Mucosa of stomach (tissue), 1 donor: Measurements from ENCODE around the gene SLC39A11.

Experiments
- H3K27me3 ChIP-seq: one replicate; pipeline ENCODE4 v1.7.0; 2013; ENCODE audit warnings: mild to moderate bottlenecking, low read length; ENCODE audit not compliant: control insufficient read depth, insufficient read depth
- H3K36me3 ChIP-seq: one replicate; pipeline ENCODE4 v1.7.0; 2013; ENCODE audit warnings: low read length; ENCODE audit not compliant: control insufficient read depth, insufficient read depth
- H3K4me1 ChIP-seq: one replicate; pipeline ENCODE4 v1.7.0; 2013; ENCODE audit warnings: mild to moderate bottlenecking, low read length; ENCODE audit not compliant: control insufficient read depth, insufficient read depth
- H3K4me3 ChIP-seq: one replicate; pipeline ENCODE4 v1.7.0; 2013; ENCODE audit warnings: low read length
- H3K9ac ChIP-seq: one replicate; pipeline ENCODE4 v1.7.0; 2013; ENCODE audit warnings: mild to moderate bottlenecking, low read length, moderate library complexity
- H3K9me3 ChIP-seq: one replicate; pipeline ENCODE4 v1.7.0; 2013; ENCODE audit warnings: mild to moderate bottlenecking, low read length, moderate library complexity; ENCODE audit not compliant: control insufficient read depth
- donor health status: Pancreatic carcinoma.

The SLC39A11 gene

GRCh38 chr17:73050797-73051196 lies 41.7 kb downstream of the SLC39A11 start:
- no peaks in the 10 kb centered on the region for H3K36me3 ChIP-seq
- H3K4me3 ChIP-seq: no peak overlapping the region
- no peaks in the 10 kb centered on the region for H3K4me1 ChIP-seq
- H3K9ac ChIP-seq: no peak overlapping the region
- H3K27me3 ChIP-seq: no peaks in the 10 kb centered on the region
- no peaks in the 10 kb centered on the region for H3K9me3 ChIP-seq

DNA sequence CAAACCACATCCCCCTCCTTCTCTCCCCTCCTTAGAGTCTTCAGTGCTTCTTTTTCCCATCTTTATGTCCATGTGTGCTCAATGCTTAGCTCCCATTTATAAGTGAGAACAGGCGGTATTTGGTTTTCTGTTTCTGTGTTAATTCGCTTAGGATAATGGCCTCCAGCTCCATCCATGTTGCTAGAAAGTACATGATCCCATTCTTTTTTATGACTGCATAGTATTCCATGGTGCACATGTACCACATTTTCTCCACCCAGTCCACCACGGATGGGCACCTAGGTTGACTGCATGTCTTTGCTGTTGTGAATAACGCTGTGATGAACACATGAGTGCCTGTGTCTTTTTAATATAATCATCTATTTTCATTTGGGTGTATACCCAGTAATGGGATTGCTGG lies 44.3 kb downstream of the SLC39A11 start:
- H3K9ac ChIP-seq: no peak overlapping the region
- H3K4me1 ChIP-seq: no peaks in the 10 kb centered on the region
- H3K36me3 ChIP-seq: no peaks in the 10 kb centered on the region
- no peaks in the 10 kb centered on the region for H3K27me3 ChIP-seq
- no peak overlapping the region for H3K4me3 ChIP-seq
- H3K9me3 ChIP-seq: no peaks in the 10 kb centered on the region

- H3K36me3 ChIP-seq: no peaks in the 10 kb centered on the region
- no peak overlapping the region for H3K4me3 ChIP-seq
- no peaks in the 10 kb centered on the region for H3K4me1 ChIP-seq
- no peak overlapping the region for H3K9ac ChIP-seq
- no peaks in the 10 kb centered on the region for H3K9me3 ChIP-seq
- H3K27me3 ChIP-seq: no peaks in the 10 kb centered on the region
Measured at GRCh38 chr17:73045724-73046123, 46.8 kb downstream of the SLC39A11 start.

GRCh38 chr17:73043686-73044581 lies 48.6 kb downstream of the SLC39A11 start:
- Histone ChIP-seq H3K27me3 (no peaks in the 10 kb centered on the region), H3K4me3 (no peak overlapping the region), H3K4me1 (no peaks in the 10 kb centered on the region), H3K9me3 (no peaks in the 10 kb centered on the region), H3K36me3 (no peaks in the 10 kb centered on the region), H3K9ac (no peak overlapping the region)

- no peaks in the 10 kb centered on the region for H3K27me3 ChIP-seq
- no peak overlapping the region for H3K9ac ChIP-seq
- H3K9me3 ChIP-seq: no peaks in the 10 kb centered on the region
- no peak overlapping the region for H3K4me3 ChIP-seq
- H3K36me3 ChIP-seq: no peaks in the 10 kb centered on the region
- no peaks in the 10 kb centered on the region for H3K4me1 ChIP-seq
Measured at GRCh38 chr17:73042809-73043685, 49.4 kb downstream of the SLC39A11 start.

- Histone ChIP-seq H3K9me3 (no peaks in the 10 kb centered on the region), H3K4me1 (no peaks in the 10 kb centered on the region), H3K27me3 (no peaks in the 10 kb centered on the region)
Measured at GRCh38 chr17:73042225-73042624, 50.3 kb downstream of the SLC39A11 start.

DNA sequence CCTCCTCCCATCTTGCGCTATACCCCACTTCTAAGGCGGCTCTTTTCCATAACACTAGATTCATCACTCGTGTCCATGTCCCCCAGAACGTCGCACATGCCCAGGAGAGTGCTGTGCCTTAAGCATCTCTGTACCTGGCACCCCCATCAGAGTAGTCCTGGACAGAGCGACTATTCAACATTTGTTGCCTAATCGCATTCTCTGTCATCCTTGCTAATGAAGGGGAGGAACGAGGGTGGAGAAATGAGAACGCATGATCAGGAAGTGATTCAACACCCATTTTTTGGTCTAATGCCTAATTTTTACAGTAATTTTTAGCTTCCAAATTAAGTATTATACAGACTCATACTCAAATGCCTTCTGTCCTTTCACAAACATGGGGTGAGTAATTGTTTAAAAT lies 53.2 kb downstream of the SLC39A11 start:
- Histone ChIP-seq H3K9ac (no peak overlapping the region), H3K4me1 (no peaks in the 10 kb centered on the region), H3K36me3 (no peaks in the 10 kb centered on the region), H3K9me3 (no peaks in the 10 kb centered on the region), H3K4me3 (no peak overlapping the region), H3K27me3 (no peaks in the 10 kb centered on the region)

More at GRCh38 chr17:73042225-73042624, 50.3 kb downstream of the SLC39A11 start:
- Histone ChIP-seq H3K36me3 (no peaks in the 10 kb centered on the region), H3K9ac (no peak overlapping the region), H3K4me3 (no peak overlapping the region)

DNA sequence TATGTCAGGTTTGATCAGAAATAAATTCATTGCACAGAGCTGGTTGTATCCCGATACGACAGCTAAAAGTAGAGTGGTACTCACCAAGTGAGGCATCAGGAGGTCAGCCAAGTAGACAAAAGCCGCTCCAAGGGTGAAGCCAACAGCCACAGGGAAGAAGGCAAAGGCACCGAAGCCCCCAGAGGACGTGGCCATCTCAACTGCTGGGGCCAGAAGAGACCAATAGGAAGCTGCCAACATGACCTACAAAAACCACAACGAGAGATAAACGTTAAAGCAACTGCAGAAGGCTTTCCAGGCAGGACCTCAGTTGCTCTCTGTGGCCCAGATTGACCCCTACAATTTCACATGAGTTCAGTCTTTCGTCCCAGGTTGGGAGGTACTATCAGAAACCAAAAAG lies 61.0 kb downstream of the SLC39A11 start:
- Histone ChIP-seq H3K36me3 (no peaks in the 10 kb centered on the region), H3K9me3 (no peaks in the 10 kb centered on the region), H3K4me1 (peaks cover 24% of the 10 kb centered on the region), H3K4me3 (no peak overlapping the region), H3K27me3 (no peaks in the 10 kb centered on the region), H3K9ac (no peak overlapping the region)

DNA sequence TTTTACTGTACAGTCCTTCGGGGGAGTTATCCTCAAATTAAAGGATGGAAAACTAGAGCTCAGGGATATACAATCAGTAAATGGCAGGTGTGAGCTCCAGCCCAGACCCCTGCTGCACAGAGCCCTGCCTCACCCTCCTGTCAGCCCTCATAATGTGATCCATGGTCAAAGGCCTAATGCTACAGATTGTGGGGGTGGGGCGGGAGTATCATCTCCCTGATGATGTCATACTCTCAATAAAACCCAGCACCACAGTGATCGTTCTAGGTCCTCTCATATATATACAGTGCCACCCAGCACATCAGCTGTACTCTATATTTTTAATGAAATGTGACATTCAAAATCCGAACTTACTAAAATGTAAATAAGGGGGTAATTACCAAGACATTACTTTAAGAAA lies 61.5 kb downstream of the SLC39A11 start:
- Histone ChIP-seq H3K9me3 (no peaks in the 10 kb centered on the region), H3K27me3 (no peaks in the 10 kb centered on the region)

DNA sequence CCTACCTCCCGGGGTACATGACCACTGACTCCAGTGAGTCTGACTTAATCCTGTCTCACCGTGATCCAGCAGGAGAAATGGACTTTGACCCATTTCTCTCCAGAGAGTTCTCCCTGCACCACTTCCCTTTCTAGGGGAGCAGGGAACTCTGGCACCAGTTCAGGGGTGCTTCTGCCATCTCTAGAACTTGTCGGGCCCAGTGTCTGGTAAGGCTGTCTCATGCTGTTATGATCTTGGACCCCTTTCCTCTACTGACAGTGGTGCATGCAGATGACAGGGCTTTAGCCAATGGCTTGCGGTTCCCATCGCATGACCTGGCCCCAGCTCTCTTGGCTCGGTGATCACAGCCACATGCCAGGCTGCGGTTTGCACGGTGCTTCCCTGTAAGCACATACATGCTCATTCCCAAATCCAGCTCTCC lies 62.0 kb downstream of the SLC39A11 start:
- Histone ChIP-seq H3K4me1 (peaks cover 24% of the 10 kb centered on the region), H3K9me3 (no peaks in the 10 kb centered on the region), H3K4me3 (no peak overlapping the region), H3K36me3 (no peaks in the 10 kb centered on the region), H3K27me3 (no peaks in the 10 kb centered on the region), H3K9ac (no peak overlapping the region)

More for the DNA sequence above, 61.5 kb downstream of the SLC39A11 start:
- no peaks in the 10 kb centered on the region for H3K36me3 ChIP-seq
- no peak overlapping the region for H3K9ac ChIP-seq
- H3K4me1 ChIP-seq: peaks cover 24% of the 10 kb centered on the region
- H3K4me3 ChIP-seq: no peak overlapping the region

DNA sequence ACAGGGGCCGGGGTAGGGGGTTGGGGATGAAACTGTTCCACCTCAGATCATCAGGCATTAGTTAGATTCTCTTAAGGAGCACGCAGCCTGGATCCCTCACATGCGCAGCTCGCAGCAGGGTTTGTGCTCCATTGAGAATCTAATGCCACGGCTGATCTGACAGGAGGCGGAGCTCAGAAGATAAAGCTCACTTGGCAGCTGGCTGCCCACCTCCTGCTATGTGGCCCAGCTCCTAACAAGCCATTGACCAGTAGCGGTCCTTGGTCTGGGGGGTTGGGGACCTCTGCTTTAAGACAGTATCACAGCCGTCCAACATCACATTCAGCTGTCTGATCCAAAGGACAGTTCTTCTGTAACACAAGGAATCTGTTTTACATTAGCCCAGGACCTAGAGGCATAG lies 62.5 kb downstream of the SLC39A11 start:
- no peaks in the 10 kb centered on the region for H3K36me3 ChIP-seq
- no peak overlapping the region for H3K9ac ChIP-seq
- no peaks in the 10 kb centered on the region for H3K9me3 ChIP-seq
- H3K4me3 ChIP-seq: no peak overlapping the region
- peaks cover 24% of the 10 kb centered on the region for H3K4me1 ChIP-seq
- no peaks in the 10 kb centered on the region for H3K27me3 ChIP-seq

DNA sequence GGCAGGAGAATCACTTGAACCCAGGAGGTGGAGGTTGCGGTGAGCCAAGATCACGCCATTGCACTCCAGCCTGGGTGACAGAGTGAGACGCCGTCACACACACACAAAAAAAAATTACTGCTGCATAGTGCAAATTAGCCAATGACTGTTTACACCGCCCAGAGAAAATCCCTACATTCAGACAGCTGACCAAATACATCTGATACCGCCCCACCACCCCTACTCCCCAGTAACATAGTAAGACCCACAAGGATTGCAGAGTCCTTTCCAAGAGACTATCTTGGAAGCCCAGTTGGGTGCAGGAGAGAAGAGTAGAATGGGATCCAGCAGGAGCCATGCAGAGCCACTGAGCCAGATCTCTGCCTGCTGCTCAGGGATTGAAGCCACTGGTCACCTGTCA lies 63.5 kb downstream of the SLC39A11 start:
- no peaks in the 10 kb centered on the region for H3K36me3 ChIP-seq

More for the DNA sequence above, 63.5 kb downstream of the SLC39A11 start:
- Histone ChIP-seq H3K9me3 (no peaks in the 10 kb centered on the region), H3K9ac (no peak overlapping the region), H3K4me1 (peaks cover 24% of the 10 kb centered on the region), H3K27me3 (no peaks in the 10 kb centered on the region), H3K4me3 (no peak overlapping the region)
